ENCODE results near the gene CHM.
"Not testable (repeated sequence)": the region's sequence is repeated elsewhere in the genome, so short reads cannot be mapped to it uniquely, and the experiment has no call there.

Gene CHM, protein sequence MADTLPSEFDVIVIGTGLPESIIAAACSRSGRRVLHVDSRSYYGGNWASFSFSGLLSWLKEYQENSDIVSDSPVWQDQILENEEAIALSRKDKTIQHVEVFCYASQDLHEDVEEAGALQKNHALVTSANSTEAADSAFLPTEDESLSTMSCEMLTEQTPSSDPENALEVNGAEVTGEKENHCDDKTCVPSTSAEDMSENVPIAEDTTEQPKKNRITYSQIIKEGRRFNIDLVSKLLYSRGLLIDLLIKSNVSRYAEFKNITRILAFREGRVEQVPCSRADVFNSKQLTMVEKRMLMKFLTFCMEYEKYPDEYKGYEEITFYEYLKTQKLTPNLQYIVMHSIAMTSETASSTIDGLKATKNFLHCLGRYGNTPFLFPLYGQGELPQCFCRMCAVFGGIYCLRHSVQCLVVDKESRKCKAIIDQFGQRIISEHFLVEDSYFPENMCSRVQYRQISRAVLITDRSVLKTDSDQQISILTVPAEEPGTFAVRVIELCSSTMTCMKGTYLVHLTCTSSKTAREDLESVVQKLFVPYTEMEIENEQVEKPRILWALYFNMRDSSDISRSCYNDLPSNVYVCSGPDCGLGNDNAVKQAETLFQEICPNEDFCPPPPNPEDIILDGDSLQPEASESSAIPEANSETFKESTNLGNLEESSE

GRCh38 chrX:86047174-86047935 lies at the start of gene CHM:
Gene CHM, minus strand, starts transcription at chrX:86047558. Its CDS starts 26 bp downstream, at chrX:86047532.
- peak; percentile 63 for DNase-seq

DNA sequence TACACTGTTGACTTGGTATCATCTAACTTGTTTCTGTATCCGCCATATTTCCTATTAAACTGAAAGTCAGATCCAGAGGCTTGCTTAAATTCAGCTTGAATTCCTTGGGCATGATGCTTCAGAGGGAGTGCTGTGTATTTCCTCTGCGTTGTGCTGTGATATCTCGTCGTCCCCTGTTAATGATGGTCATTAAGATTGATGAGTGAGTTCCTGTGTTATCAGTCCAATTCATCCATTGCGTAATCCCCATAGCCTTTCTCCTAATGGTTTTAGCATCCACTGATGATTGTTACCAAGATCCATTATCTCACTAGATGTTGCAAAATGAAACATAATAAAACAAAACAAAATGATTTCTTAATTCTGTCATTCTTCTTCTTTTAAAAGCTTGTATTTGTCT lies 31.3 kb upstream of the CHM start:
- DNase-seq, result no peak

DNA sequence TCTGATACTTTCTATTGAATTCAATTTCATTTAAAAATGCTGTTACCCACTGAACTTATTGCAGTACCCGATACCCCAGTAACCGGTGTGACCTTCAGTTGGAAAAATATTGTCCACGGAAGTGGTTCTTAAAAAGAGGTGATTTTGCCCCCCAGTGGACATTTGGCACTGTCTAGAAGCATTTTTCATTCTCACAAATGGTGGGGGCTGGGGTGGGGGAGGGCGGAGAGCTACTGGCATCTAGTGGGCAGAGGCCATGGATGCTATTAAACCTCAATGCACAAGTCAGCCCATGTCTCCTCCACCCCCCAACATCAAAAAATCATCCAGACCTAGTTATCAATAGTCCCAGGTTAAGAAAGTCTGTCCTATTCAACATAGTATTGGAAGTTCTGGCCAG lies 19.6 kb upstream of the CHM start:
- DNase-seq, result no peak

GRCh38 chrX:86061407-86061806 lies 14.0 kb upstream of the CHM start:
- no peak for DNase-seq

DNA sequence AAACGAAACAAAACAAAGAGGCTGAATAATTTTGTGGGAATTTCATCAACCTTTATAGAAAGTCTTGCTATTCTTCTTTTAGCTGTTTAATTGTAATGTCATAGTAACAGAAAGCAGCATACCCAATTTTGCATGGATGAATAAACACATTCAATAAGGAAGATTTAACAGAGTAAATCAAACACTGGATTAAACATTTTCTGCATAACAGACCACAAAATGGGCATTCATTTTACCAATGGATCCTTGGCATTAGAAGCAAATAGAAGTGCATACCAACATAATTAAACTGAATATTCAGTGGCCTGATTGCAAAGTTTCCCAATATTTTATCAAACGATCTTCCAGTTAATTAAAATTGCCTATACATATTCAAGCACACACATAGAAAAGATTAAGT lies 4.4 kb upstream of the CHM start:
- DNase-seq, result no peak

DNA sequence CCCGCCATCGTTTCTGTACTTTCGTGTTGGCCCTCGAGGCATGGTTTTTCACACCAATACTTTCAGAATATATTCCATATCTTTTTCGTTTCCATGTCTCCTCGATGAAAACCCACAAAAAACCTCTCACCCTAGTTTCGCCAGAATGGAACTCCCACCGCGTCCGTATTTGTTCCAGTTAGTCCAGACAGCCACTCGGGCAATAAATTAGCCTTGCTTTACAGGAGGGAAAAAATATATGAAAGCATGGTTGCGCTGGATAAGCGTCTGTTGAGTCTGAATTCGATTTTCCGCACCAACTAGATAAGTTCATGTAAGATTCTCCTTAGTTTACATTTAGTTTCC lies 550 bp upstream of the CHM start:
- no peak for DNase-seq

DNA sequence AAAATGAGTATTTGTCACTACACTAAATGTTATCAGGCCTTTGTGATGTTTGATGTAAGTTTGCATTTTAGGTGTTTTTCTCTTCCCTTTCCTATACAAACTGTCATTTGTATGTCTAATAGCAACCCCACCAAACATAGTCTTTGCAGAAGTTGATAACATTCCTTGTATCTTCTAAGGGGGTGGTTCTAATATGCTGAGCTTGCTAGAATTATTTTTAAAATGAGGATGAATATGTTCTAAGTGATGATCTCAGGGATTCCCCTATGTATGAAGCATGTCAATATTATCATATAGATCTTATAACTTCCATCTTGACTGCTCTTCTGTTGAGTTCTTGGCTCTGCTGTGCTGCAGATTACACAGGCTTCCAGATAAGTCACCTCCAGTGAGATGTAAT lies 3.1 kb downstream of the CHM start:
- no peak for DNase-seq

GRCh38 chrX:86039625-86040568 lies 7.5 kb downstream of the CHM start:
- DNase-seq, result no peak

GRCh38 chrX:86033385-86033784 lies 14.0 kb downstream of the CHM start:
- no peak for DNase-seq

DNA sequence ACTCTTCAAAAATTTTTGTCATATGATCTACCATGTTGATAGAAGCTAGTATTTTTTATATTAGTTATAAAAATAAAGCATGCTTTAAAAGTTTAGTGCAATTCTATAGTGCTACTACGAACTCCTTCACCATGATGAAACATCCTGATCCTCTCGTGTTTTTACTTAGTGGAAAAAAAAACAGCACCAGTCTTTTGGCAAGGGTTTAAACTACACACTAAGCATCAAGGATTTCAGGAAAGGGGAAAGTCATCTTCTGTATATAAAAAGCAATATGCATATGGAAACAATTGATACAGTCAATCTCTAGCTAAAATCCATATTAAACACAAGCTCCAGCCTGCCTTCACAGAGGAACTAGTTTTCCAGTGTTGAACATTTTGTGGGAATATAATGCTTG lies 18.7 kb downstream of the CHM start:
- no peak for DNase-seq

GRCh38 chrX:86023811-86024210 lies 23.5 kb downstream of the CHM start:
- DNase-seq, result no peak

GRCh38 chrX:86021652-86022289 lies 25.6 kb downstream of the CHM start:
- DNase-seq, result no peak

DNA sequence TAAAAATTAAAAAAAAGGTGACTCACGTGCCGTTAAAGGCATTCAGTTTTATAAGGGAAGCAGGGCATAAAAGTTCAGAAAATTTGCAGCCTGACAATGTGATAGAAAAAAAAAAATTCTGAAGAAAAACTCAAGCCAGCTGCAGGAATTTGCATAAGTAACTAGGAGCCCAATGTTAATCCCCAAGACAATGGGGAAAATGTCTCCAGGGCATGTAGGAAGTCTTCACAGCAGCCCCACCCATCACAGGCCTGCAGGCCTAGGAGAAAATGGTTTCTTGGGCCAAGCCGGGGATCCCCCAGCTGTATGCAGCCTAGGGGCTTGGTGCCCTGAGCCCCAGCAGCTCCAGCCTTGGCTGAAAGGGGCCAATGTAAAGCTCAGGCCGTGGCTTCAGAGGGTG lies 31.2 kb downstream of the CHM start:
- no peak for DNase-seq

DNA sequence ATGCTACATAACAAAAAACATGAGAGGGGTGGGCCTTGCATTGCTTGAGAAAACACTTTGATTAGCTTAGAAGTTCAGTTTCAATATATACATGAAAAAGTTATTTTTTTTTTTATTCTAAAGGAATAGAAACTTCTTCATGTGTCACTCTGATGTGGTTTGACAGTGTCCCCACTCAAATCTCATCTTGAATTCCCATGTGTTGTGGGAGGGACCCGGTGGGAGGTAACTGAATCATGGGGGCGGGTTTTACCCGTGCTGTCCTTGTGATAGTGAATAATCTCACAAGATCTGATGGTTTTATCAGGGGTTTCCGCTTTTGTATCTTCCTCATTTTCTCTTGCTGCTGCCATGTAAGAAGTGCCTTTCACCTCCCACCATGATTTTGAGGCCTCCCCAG lies 32.4 kb downstream of the CHM start:
- DNase-seq, result not testable (repeated sequence)

GRCh38 chrX:86014421-86014820 lies 32.9 kb downstream of the CHM start:
- no peak for DNase-seq

DNA sequence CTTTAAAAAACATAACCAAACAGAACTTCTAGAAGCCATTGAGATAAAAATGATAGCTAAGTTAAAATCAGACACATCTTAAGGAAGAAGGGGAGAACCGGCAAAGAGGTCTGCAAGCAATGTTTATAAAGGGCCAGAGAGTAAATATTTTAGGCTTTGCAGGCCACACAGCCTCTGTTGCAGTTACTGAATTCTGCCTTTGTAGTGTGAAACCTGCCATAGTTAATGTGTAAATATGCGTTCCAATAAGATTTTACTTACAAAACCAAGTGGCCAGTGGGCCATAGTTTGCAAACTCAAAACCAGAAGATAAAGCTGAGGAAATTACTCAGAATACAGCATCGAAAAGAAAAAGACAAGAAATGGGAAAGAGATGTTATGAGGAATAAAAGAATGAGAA lies 33.6 kb downstream of the CHM start:
- DNase-seq, result no peak

GRCh38 chrX:86012188-86012587 lies 35.2 kb downstream of the CHM start:
- no peak for DNase-seq

DNA sequence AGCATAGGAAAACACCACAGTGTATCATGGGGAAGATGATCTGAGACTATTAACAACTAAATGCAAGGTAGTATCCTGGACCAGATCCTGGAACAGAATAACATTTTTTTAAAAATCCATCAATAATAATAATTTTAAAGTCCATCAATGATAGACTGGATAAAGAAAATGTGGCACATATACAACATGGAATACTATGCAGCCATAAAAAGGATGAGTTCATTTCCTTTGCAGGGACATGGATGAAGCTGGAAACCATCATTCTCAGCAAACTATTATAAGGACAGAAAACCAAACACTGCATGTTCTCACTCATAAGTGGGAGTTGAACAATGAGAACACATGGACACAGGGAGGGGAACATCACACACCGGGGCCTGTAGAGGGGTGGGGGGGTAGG lies 37.6 kb downstream of the CHM start:
- not testable (repeated sequence) for DNase-seq

GRCh38 chrX:86007891-86008290 lies 39.5 kb downstream of the CHM start:
- not testable (repeated sequence) for DNase-seq

DNA sequence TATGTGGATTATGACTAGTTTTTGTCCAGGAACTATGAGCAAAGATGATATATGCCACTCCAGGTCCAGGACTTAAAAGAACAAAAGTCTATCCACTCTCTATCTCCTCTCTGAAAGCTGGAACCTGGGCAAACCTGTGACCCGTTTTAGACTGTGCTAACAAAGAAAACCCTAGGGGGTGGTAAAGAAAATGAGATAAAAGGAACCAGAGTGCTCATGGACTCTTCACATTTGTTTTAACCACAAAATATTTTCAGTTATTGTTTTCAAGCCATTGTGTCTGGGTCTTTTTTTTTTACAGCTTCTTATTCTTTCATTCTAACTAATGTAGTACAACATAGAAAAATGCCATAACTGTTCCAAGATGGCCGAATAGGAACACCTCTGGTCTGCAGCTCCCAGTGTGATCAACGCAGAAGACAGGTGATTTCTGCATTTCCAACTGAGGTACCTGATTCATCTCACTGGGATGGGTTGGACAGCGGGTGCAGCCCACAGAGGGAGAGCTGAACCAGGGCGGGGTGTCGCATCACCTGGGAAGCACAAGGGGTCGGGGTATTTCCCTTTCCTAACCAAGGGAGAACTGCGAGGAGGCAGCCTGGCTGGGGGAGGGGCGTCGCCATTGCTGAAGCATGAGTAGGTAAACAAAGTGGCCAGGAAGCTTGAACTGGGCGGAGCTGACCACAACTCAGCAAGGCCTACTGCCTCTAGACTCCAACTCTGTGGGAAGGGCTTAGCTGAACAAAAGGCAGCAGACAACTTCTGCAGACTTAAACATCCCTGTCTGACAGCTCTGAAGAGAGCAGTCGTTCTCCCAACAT lies 45.1 kb downstream of the CHM start:
- peak; percentile 1 for DNase-seq

- DNase-seq, result no peak
Measured at GRCh38 chrX:85998954-85999353, 48.4 kb downstream of the CHM start.

Data from CD4-positive, alpha-beta T cell treated with Interferon gamma for 1 hour (primary cell).